ENCODE measurements around the gene TMPRSS2. TPM values are rescaled to one million over a fixed set of nuclear protein-coding genes. Genes with fewer than 3 reads are reported as not detected.
A peak's percentile ranks its signal among the peaks of the same experiment; 100 is the strongest.

Gene TMPRSS2
- polyA plus RNA-seq, 6 donors from 2014 or later = not detected

GRCh38 chr21:41526478-41527087, 18.6 kb upstream of the TMPRSS2 start:
- H3K9me3 Mint-ChIP-seq = no peaks in the 10 kb centered on the region
- H3K36me3 Mint-ChIP-seq = no peaks in the 10 kb centered on the region
- DNase-seq (no peak), ATAC-seq (ENCODE audit: low read depth in 2 of 2) (no peak)
- H3K4me3 Mint-ChIP-seq = no peak overlapping the region
- H3K27ac Mint-ChIP-seq = no peak overlapping the region
- H3K4me1 Mint-ChIP-seq = no peaks in the 10 kb centered on the region
- peaks cover 23 to 47% (median 38%) of the 10 kb centered on the region in 3 donors for H3K27me3 Mint-ChIP-seq

GRCh38 chr21:41523175-41523574, 15.2 kb upstream of the TMPRSS2 start:
- Mint-ChIP-seq H3K4me3 (no peak overlapping the region), H3K36me3 (no peaks in the 10 kb centered on the region), H3K27ac (no peak overlapping the region), H3K9me3 (peaks cover 0 to 8% (median 0%) of the 10 kb centered on the region in 7 donors), H3K27me3 (peaks cover 19 to 38% (median 30%) of the 10 kb centered on the region in 3 donors), H3K4me1 (no peaks in the 10 kb centered on the region)
- ATAC-seq (ENCODE audit: low read depth in 2 of 2) = no peak
- DNase-seq = no peak

- DNase-seq (no peak), ATAC-seq (ENCODE audit: low read depth in 2 of 2) (no peak)
- Mint-ChIP-seq H3K27me3 (peaks cover 16 to 28% (median 26%) of the 10 kb centered on the region in 3 donors), H3K4me1 (no peaks in the 10 kb centered on the region), H3K27ac (no peak overlapping the region), H3K9me3 (peaks cover 0 to 8% (median 0%) of the 10 kb centered on the region in 7 donors), H3K4me3 (no peak overlapping the region), H3K36me3 (no peaks in the 10 kb centered on the region)
Measured at GRCh38 chr21:41521489-41522027, 13.6 kb upstream of the TMPRSS2 start.

GRCh38 chr21:41520560-41521442, 12.8 kb upstream of the TMPRSS2 start:
- Mint-ChIP-seq H3K27me3 (peaks cover 15 to 26% (median 21%) of the 10 kb centered on the region in 3 donors), H3K27ac (no peak overlapping the region), H3K9me3 (peaks cover 0 to 10% (median under 1%) of the 10 kb centered on the region in 7 donors), H3K36me3 (no peaks in the 10 kb centered on the region), H3K4me3 (no peak overlapping the region), H3K4me1 (no peaks in the 10 kb centered on the region)
- no peak for ATAC-seq (ENCODE audit: low read depth in 2 of 2)
- DNase-seq = no peak

- no peaks in the 10 kb centered on the region for H3K36me3 Mint-ChIP-seq
- H3K4me1 Mint-ChIP-seq = no peaks in the 10 kb centered on the region
- no peak overlapping the region for H3K4me3 Mint-ChIP-seq
- peaks cover 15 to 24% (median 17%) of the 10 kb centered on the region in 3 donors for H3K27me3 Mint-ChIP-seq
- DNase-seq (no peak), ATAC-seq (ENCODE audit: low read depth in 2 of 2) (no peak)
- H3K27ac Mint-ChIP-seq = no peak overlapping the region
- H3K9me3 Mint-ChIP-seq = peaks cover 0 to 10% (median 2%) of the 10 kb centered on the region in 7 donors
Measured at GRCh38 chr21:41519806-41520559, 12.0 kb upstream of the TMPRSS2 start.

- no peak overlapping the region for H3K27ac Mint-ChIP-seq
- ATAC-seq (ENCODE audit: low read depth in 2 of 2) (no peak), DNase-seq (no peak)
- no peaks in the 10 kb centered on the region for H3K4me1 Mint-ChIP-seq
- no peak overlapping the region for H3K4me3 Mint-ChIP-seq
- peaks cover 0 to 10% (median 2%) of the 10 kb centered on the region in 7 donors for H3K9me3 Mint-ChIP-seq
- no peaks in the 10 kb centered on the region for H3K36me3 Mint-ChIP-seq
- peaks cover 13 to 20% (median 18%) of the 10 kb centered on the region in 3 donors for H3K27me3 Mint-ChIP-seq
Measured at GRCh38 chr21:41518757-41519156, 10.8 kb upstream of the TMPRSS2 start.

GRCh38 chr21:41511858-41512257, 3.9 kb upstream of the TMPRSS2 start:
- peaks cover 32 to 49% (median 47%) of the 10 kb centered on the region in 3 donors for H3K27me3 Mint-ChIP-seq
- H3K4me1 Mint-ChIP-seq = no peaks in the 10 kb centered on the region
- ATAC-seq (ENCODE audit: low read depth in 2 of 2) = no peak
- H3K36me3 Mint-ChIP-seq = no peaks in the 10 kb centered on the region
- no peak overlapping the region for H3K27ac Mint-ChIP-seq
- no peak for DNase-seq
- H3K9me3 Mint-ChIP-seq = peaks cover 0 to 10% (median 2%) of the 10 kb centered on the region in 7 donors
- no peak overlapping the region for H3K4me3 Mint-ChIP-seq

GRCh38 chr21:41510500-41510899, 2.5 kb upstream of the TMPRSS2 start:
- no peaks in the 10 kb centered on the region for H3K4me1 Mint-ChIP-seq
- H3K27me3 Mint-ChIP-seq = peaks cover 29 to 61% (median 50%) of the 10 kb centered on the region in 3 donors
- H3K9me3 Mint-ChIP-seq = peaks cover 0 to 2% (median 0%) of the 10 kb centered on the region in 7 donors
- H3K4me3 Mint-ChIP-seq = no peak overlapping the region
- ATAC-seq (ENCODE audit: low read depth in 2 of 2) (no peak), DNase-seq (no peak)
- H3K36me3 Mint-ChIP-seq = no peaks in the 10 kb centered on the region
- H3K27ac Mint-ChIP-seq = no peak overlapping the region

- Mint-ChIP-seq H3K27me3 (peaks cover 33 to 69% (median 58%) of the 10 kb centered on the region in 3 donors), H3K9me3 (peaks cover 0 to 2% (median 0%) of the 10 kb centered on the region in 7 donors), H3K4me3 (no peak overlapping the region), H3K27ac (no peak overlapping the region), H3K4me1 (no peaks in the 10 kb centered on the region), H3K36me3 (no peaks in the 10 kb centered on the region)
- ATAC-seq (ENCODE audit: low read depth in 2 of 2) (no peak), DNase-seq (no peak)
Measured at GRCh38 chr21:41509733-41510132, 1.8 kb upstream of the TMPRSS2 start.

- ATAC-seq (ENCODE audit: low read depth in 2 of 2) (no peak), DNase-seq (no peak)
- H3K4me1 Mint-ChIP-seq = no peaks in the 10 kb centered on the region
- peak overlapping the region in 1 of 8 donors; percentile 69 for H3K4me3 Mint-ChIP-seq
- peaks cover 38 to 74% (median 64%) of the 10 kb centered on the region in 3 donors for H3K27me3 Mint-ChIP-seq
- no peaks in the 10 kb centered on the region for H3K36me3 Mint-ChIP-seq
- peak overlapping the region in 1 of 6 donors; percentile 82 for H3K27ac Mint-ChIP-seq
- H3K9me3 Mint-ChIP-seq = peaks cover 0 to 2% (median 0%) of the 10 kb centered on the region in 7 donors
Measured at GRCh38 chr21:41509145-41509496, 1.2 kb upstream of the TMPRSS2 start.

GRCh38 chr21:41508415-41509144, 622 bp upstream of the TMPRSS2 start:
- Mint-ChIP-seq H3K27me3 (peaks cover 43 to 73% (median 66%) of the 10 kb centered on the region in 3 donors), H3K9me3 (peaks cover 0 to 2% (median 0%) of the 10 kb centered on the region in 7 donors), H3K4me3 (no peak overlapping the region), H3K36me3 (no peaks in the 10 kb centered on the region), H3K4me1 (no peaks in the 10 kb centered on the region), H3K27ac (no peak overlapping the region)
- DNase-seq = no peak
- ATAC-seq (ENCODE audit: low read depth in 2 of 2) = no peak

GRCh38 chr21:41506611-41507520, 1.1 kb downstream of the TMPRSS2 start:
- H3K27ac Mint-ChIP-seq = no peak overlapping the region
- H3K9me3 Mint-ChIP-seq = peaks cover 0 to 2% (median 0%) of the 10 kb centered on the region in 7 donors
- ATAC-seq (ENCODE audit: low read depth in 2 of 2) = no peak
- peaks cover 49 to 71% (median 70%) of the 10 kb centered on the region in 3 donors for H3K27me3 Mint-ChIP-seq
- no peak for DNase-seq
- no peak overlapping the region for H3K4me3 Mint-ChIP-seq
- no peaks in the 10 kb centered on the region for H3K4me1 Mint-ChIP-seq
- H3K36me3 Mint-ChIP-seq = no peaks in the 10 kb centered on the region

All from naive B cell (primary cell).